Measurements from ENCODE around the gene POLR1B.

The POLR1B gene

DNA sequence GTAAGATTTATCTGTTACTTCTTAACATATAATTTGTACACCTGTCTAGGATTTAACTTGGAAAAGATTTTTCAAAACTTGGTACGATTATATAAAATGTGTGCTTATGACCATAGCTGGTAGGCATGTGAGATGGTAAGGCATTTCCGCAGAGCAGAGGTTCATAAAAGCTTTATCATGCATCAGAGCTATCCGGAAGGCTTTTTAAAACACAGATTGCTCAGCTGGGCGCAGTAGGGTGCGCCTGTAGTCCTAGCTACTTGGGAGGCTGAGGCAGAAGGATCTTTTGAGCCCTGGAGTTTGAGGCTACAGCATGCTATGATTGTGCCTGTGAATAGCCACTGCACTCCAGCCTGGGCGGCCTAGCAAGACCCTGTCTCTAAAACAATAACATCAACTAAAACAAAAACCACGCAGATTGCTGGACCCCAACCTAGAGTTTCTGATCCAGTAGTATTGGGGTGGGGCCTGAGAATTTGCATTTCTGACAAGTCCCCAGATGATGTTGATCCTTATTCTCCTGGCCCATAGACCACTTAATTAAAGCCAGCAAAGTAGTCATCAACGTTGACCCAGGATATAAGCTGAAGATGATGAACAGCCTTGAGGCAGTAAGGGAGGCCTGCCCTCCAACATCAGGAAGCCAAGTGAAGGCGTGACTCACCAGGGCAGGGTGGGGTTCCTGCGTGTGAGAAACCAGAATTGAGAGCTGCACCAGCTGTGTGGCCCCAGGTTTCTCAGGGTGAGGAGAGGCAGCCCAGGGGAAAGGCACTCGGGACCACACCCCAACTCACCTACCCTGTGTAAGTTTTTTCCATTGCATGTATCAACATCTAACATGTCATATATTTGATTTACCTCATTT lies 81.9 kb downstream of the POLR1B start:
- Histone ChIP-seq H3K36me3 (no peaks in the 10 kb centered on the region), H3K4me2 (no peak overlapping the region)

DNA sequence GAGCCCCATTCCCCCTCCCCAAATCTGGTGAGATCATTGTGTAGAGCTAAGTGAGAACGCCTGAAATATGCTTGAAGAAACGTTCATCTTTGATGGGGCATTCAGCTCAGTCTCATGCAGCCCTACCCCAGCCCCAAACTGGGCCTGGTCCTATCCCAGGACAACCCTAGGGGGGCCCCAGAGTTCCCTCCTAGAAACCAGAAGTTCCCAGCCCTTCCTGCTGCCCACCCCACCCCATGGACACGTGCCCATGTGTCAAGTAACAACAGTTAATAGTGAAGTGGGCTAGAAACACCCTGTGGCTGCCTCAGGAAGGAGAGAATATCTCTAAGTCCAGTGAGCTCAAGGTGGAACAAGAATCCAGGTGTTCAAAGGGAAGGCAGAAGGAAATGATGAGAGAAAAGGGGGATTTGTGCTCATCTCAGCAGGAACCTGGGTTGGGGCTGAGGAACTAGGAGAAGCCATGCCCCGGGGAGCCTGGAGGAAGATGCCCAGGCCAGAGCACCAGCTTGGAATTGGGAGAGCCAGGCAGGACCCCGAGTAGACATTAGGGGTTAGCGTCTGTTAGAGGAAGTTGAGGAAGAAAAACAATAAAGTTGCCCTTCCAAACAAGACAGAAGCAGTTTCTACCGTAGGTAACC lies 83.3 kb downstream of the POLR1B start:
- no peaks in the 10 kb centered on the region for H3K27me3 ChIP-seq
- no peaks in the 10 kb centered on the region for H4K20me1 ChIP-seq
- no peak overlapping the region for H3K4me3 ChIP-seq
- H3K9me3 ChIP-seq, result no peaks in the 10 kb centered on the region
- peaks cover 43% of the 10 kb centered on the region for H3K4me1 ChIP-seq
- peak overlapping the region; percentile 76 for H3K4me2 ChIP-seq
- H3K36me3 ChIP-seq, result no peaks in the 10 kb centered on the region
- H3K9ac ChIP-seq, result no peak overlapping the region
- no peak for TF ChIP-seq Cebpa-rat (IDR thresholded peaks at IDR 0.05)
- H3K27ac ChIP-seq, result peak overlapping the region; percentile 78

More for the DNA sequence above, 81.9 kb downstream of the POLR1B start:
- Histone ChIP-seq H3K27me3 (no peaks in the 10 kb centered on the region), H4K20me1 (no peaks in the 10 kb centered on the region), H3K4me3 (no peak overlapping the region), H3K9me3 (no peaks in the 10 kb centered on the region), H3K27ac (no peak overlapping the region), H3K4me1 (peaks cover 37% of the 10 kb centered on the region), H3K9ac (no peak overlapping the region)
- TF ChIP-seq Cebpa-rat (IDR thresholded peaks at IDR 0.05), result no peak

- peak overlapping the region; percentile 78 for H3K27ac ChIP-seq
- no peaks in the 10 kb centered on the region for H4K20me1 ChIP-seq
- H3K36me3 ChIP-seq, result no peaks in the 10 kb centered on the region
- peaks cover 53% of the 10 kb centered on the region for H3K4me1 ChIP-seq
- H3K4me3 ChIP-seq, result peak overlapping the region; percentile 9; the same call in 1 of the 2 replicates
- no peaks in the 10 kb centered on the region for H3K9me3 ChIP-seq
- no peaks in the 10 kb centered on the region for H3K27me3 ChIP-seq
- peak overlapping the region; percentile 61; the same call in 1 of the 2 replicates for H3K9ac ChIP-seq
- no peak for TF ChIP-seq Cebpa-rat (IDR thresholded peaks at IDR 0.05)
- H3K4me2 ChIP-seq, result peak overlapping the region; percentile 76
These were observed 84.4 kb downstream of the POLR1B start for GRCh38 chr2:112626604-112627059.

All from BLaER1 (cell line).